HepG2 (cell line): Measurements from ENCODE around the gene EDNRB.

ENCODE experiments used
- ATF3 ChIP-seq: sonication (generic); formaldehyde crosslinking; IDR thresholded peaks from 2 replicates; pipeline ENCODE4 v1.4.0; 2020; ENCODE audit warnings: missing genetic modification reagents
- ESRRA ChIP-seq: sonication (generic); formaldehyde crosslinking; IDR thresholded peaks from 2 replicates; pipeline ENCODE4 v1.5.1; 2020; ENCODE audit warnings: mild to moderate bottlenecking, low read depth, missing genetic modification reagents
- MAX ChIP-seq: IDR thresholded peaks from 2 replicates; pipeline ENCODE4 v1.6.1; 2012; ENCODE audit warnings: inconsistent platforms
- MXD1 ChIP-seq: sonication (generic); formaldehyde crosslinking; IDR thresholded peaks from 2 replicates; pipeline ENCODE4 v1.4.0; 2020; ENCODE audit warnings: mild to moderate bottlenecking, missing genetic modification reagents
- PCBP2 ChIP-seq: fragments of 200-400 bp; formaldehyde crosslinking; optimal IDR thresholded peaks from 2 replicates; pipeline ENCODE3; 2018; ENCODE audit warnings: low read length, low read depth; ENCODE audit not compliant: poor library complexity, severe bottlenecking
- SRF ChIP-seq: IDR thresholded peaks from 2 replicates; pipeline ENCODE4 v1.6.1; 2011; ENCODE audit warnings: mild to moderate bottlenecking, low read depth, low read length, moderate library complexity
- ZNF12 ChIP-seq: sonication (generic); formaldehyde crosslinking; IDR thresholded peaks from 2 replicates; pipeline ENCODE4 v1.5.0; 2020; ENCODE audit warnings: missing genetic modification reagents
- ZNF530 ChIP-seq: sonication (generic); formaldehyde crosslinking; IDR thresholded peaks from 2 replicates; pipeline ENCODE4 v1.5.0; 2020; ENCODE audit warnings: low read depth, mild to moderate bottlenecking, missing genetic modification reagents

- TF ChIP-seq MAX (no peak), ZNF12 (CRISPR knock-in tag) (no peak), PCBP2 (no peak), ZNF530 (CRISPR knock-in tag) (no peak), SRF (no peak), ATF3 (CRISPR knock-in tag) (no peak), ESRRA (CRISPR knock-in tag) (no peak), MXD1 (CRISPR knock-in tag) (no peak)
Measured at GRCh38 chr13:77902319-77902963, 16.2 kb downstream of the EDNRB start.
